ENCODE data around the gene INPP5E.

Gene INPP5E

DNA sequence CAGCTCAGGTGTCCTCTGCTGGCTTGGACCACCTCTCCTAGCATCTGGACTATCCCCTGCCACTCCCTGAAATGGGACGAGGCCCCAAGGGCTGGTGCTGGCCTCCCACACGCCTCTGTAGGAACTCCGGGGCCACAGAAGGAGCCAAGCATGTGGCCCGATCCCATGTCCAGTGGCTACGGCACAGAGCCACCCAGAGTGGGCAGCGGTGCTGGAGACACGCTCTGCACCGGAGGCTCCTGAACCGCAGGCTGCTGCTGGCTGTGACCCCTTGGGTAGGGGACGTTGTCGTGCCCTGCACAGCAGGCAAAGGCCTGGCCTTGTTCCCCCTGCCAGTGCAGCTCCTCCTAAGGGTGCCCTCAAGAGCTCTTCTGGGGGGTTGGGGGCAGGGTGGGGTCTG lies 59.8 kb downstream of the INPP5E start:
- no peak for DNase-seq

DNA sequence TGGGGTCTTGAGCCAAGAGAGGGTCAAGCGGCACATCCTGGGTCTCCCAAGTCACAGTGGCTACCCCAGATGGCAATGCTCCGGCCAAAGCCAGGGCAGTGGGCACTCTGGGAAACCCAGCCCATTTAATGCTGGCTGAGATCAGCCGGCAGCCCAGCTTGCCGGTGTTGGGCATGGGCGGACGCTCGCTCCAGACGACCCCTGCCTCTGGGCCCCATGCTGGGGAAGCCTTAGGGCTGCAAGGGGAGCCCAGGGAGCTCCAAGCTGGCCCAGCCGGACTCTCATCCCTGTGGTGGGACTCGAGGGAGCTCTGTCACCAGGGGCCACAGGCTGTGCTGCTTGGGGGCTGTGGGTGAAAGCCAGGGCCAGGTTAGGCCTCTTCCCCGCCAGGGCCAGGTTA lies 60.2 kb downstream of the INPP5E start:
- no peak for DNase-seq

GRCh38 chr9:136379003-136379287 lies 60.7 kb downstream of the INPP5E start:
- DNase-seq: no peak

Data from NCI-H526 treated with DMSO at 0.1 percent for 48 hours (cell line).